Uterus (tissue), 4 donors: ENCODE data around the gene CYFIP1. TPM values are rescaled to one million over a fixed set of nuclear protein-coding genes. Genes with fewer than 3 reads are reported as not detected.

ENCODE experiments used
- DNase-seq, 2 donors: peaks; one replicate each; pipeline ENCODE4 v3.0.0-alpha.2; 2019 to 2020
- H3K27ac ChIP-seq, 2 donors: fragments of 200-600 bp; sonication (generic); 1 replicate in 1 of 2; 2 replicates in 1 of 2; pipeline ENCODE4 v1.5.1; 2016 to 2018
- H3K27me3 ChIP-seq, 2 donors: fragments of 200-600 bp; sonication (generic); one replicate each; pipeline ENCODE4 v1.5.1; 2018 to 2019; ENCODE audit warnings: control low read depth in 1 of 2
- H3K36me3 ChIP-seq, 2 donors: fragments of 200-600 bp; sonication (generic); one replicate each; pipeline ENCODE4 v1.5.1; 2019; ENCODE audit warnings: control low read depth in 1 of 2
- H3K4me1 ChIP-seq, 2 donors: fragments of 200-600 bp; sonication (generic); one replicate each; pipeline ENCODE4 v1.5.1; 2018 to 2019; ENCODE audit warnings: control low read depth in 1 of 2
- H3K4me3 ChIP-seq, 2 donors: fragments of 200-600 bp; sonication (generic); 1 replicate in 1 of 2; 2 replicates in 1 of 2; pipeline ENCODE4 v1.5.1; 2018 to 2019; ENCODE audit warnings: mild to moderate bottlenecking in 1 of 2
- H3K9me3 ChIP-seq, 2 donors: fragments of 200-600 bp; sonication (generic); one replicate each; pipeline ENCODE4 v1.5.1; 2019; ENCODE audit warnings: control low read depth in 1 of 2
- CTCF ChIP-seq, 4 experiments: fragments of 200-600 bp in 2 of 4; fragments of 450-650 bp in 2 of 4; sonication (generic) in 2 of 4; IDR thresholded peaks; one replicate each; pipeline ENCODE4 v1.5.1; 2016 to 2019; ENCODE audit warnings: antibody characterized with exemption in 4 of 4, mild to moderate bottlenecking in 2 of 4, moderate library complexity in 1 of 4
- POLR2A ChIP-seq, 2 donors: fragments of 450-650 bp; IDR thresholded peaks; one replicate each; pipeline ENCODE4 v1.6.1; 2016; ENCODE audit warnings: antibody characterized with exemption in 2 of 2, mild to moderate bottlenecking in 1 of 2, moderate library complexity in 1 of 2
- intact Hi-C: fragments of 100-400 bp; cut with DNase I; formaldehyde crosslinking; loops from one replicate; pipeline ENCODE4 v1.15.1; 2023; ENCODE audit warnings: low total_unique reads
- total RNA-seq, 4 donors: library from RNA; depleted of rRNA in 3 of 4; stranded (reverse); fragments of >200 nt in 3 of 4; gene quantifications; one replicate each; pipeline versions ENCODE4 v1.1.0 to v1.2.4, GENCODE V29; 2014 to 2023
- donor health status: DM: yes; HTN: yes; CAD: no.

CYFIP1 gene
- total RNA-seq, 4 donors from 2014 or later = 61.5 to 145 (median 101) TPM

DNA sequence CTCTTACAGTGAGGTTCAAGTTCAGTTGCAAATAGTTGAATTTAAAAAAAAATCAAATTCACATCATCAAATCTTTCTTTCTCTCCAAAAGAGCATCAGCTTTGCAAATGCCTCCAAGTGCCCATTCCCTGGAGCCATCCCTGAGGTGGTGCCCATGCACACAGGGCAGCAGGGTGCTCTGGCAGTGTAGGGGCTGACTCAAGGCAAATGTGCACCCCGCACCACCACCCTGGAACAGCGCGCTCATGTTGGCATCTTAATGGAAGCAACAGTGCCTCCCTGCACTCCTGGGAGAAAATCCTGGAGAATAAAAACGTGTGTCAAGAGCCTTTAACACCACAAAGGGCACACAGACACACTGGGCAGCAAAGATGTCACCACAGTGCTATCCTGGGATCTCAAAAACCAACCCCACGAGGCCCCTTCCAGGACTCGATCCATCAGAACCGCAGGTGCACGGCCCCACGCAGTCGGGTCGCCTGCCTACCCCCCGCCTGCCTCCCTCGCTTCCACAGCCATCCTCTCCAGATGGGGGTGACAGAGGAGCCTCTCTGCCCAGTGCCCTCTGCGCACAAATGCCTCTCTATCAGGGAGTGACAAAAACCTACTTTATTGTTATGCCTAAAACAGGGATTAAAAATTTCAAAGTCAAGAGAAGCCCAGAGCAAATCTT is 90.9 kb downstream of the CYFIP1 start:
- no peak for DNase-seq
- Histone ChIP-seq H3K4me1 (no peaks in the 10 kb centered on the region), H3K4me3 (no peak overlapping the region), H3K27me3 (no peaks in the 10 kb centered on the region), H3K9me3 (no peaks in the 10 kb centered on the region), H3K36me3 (no peaks in the 10 kb centered on the region), H3K27ac (no peak overlapping the region)
- no peak for TF ChIP-seq CTCF (IDR thresholded peaks at IDR 0.05)
- no peak for TF ChIP-seq POLR2A (IDR thresholded peaks at IDR 0.05)
- intact Hi-C loops = no loop called here

DNA sequence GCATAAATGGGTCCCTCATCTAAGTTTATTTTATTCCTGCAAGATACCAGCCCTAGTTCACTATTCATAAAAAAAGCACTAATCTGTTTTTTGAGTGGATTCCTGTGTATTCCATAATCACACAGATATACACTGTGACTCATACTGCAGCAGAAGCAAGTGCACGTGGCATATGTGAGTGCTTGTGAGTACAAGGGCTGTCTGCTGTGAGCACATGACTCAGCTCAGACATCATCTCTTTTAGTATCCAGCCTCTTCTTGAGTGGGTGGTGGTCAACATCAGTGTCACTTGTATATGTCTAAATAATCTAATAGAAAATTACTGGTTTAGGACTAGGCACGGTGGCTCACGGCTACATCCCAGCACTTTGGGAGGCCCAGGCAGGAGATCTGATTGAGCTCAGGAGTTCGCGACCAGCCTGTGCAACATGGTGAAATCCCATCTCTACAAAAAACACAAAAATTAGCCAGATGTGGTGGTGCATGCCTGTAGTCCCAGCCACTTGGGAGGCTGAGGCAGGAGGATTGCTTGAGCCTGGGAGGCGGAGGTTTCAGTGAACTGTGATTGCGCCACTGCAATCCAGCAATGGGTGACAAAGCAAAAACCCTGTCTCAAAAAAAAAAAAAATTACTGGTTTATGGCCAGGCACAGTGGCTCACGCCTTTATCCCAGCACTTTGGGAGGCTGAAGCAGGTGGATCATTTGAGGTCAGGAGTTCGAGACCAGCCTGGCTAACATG is 91.9 kb downstream of the CYFIP1 start:
- H3K27ac ChIP-seq = no peak overlapping the region
- no peak for TF ChIP-seq POLR2A (IDR thresholded peaks at IDR 0.05)
- no peak for TF ChIP-seq CTCF (IDR thresholded peaks at IDR 0.05)
- H3K27me3 ChIP-seq = no peaks in the 10 kb centered on the region
- H3K4me3 ChIP-seq = no peak overlapping the region
- no peak for DNase-seq
- intact Hi-C loops = no loop called here
- H3K9me3 ChIP-seq = no peaks in the 10 kb centered on the region
- H3K4me1 ChIP-seq = no peaks in the 10 kb centered on the region
- H3K36me3 ChIP-seq = no peaks in the 10 kb centered on the region

- no peak for DNase-seq
- H3K27me3 ChIP-seq = no peaks in the 10 kb centered on the region
- H3K9me3 ChIP-seq = no peaks in the 10 kb centered on the region
- TF ChIP-seq POLR2A (IDR thresholded peaks at IDR 0.05) (no peak), CTCF (IDR thresholded peaks at IDR 0.05) (no peak)
- no peaks in the 10 kb centered on the region for H3K4me1 ChIP-seq
- no peaks in the 10 kb centered on the region for H3K36me3 ChIP-seq
- no peak overlapping the region for H3K27ac ChIP-seq
- intact Hi-C loops = no loop called here
- no peak overlapping the region for H3K4me3 ChIP-seq
Measured at GRCh38 chr15:22887157-22887951, 92.8 kb downstream of the CYFIP1 start.

DNA sequence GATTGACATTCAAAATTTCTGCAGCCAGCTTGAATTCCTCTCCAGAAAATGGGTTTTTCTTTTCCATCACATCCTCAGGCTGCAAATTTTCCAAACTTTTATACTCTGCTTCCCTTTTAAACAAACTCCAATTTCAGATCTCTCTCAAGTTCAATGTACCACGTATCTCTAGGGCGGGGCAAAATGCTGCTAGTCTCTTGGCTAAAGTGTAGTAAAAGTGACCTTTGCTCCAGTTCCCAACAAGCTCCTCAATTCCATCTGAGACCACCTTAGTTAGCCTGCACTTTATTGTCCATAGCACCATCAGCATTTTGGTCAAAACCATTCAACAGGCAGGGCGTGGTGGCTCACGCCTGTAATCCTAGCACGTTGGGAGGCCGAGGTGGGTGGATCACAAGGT is 95.0 kb downstream of the CYFIP1 start:
- H3K4me3 ChIP-seq = no peak overlapping the region
- no peaks in the 10 kb centered on the region for H3K27me3 ChIP-seq
- H3K4me1 ChIP-seq = no peaks in the 10 kb centered on the region
- no peak for DNase-seq
- intact Hi-C loops = no loop called here
- no peaks in the 10 kb centered on the region for H3K36me3 ChIP-seq
- H3K27ac ChIP-seq = no peak overlapping the region
- no peaks in the 10 kb centered on the region for H3K9me3 ChIP-seq
- no peak for TF ChIP-seq CTCF (IDR thresholded peaks at IDR 0.05)
- no peak for TF ChIP-seq POLR2A (IDR thresholded peaks at IDR 0.05)

DNA sequence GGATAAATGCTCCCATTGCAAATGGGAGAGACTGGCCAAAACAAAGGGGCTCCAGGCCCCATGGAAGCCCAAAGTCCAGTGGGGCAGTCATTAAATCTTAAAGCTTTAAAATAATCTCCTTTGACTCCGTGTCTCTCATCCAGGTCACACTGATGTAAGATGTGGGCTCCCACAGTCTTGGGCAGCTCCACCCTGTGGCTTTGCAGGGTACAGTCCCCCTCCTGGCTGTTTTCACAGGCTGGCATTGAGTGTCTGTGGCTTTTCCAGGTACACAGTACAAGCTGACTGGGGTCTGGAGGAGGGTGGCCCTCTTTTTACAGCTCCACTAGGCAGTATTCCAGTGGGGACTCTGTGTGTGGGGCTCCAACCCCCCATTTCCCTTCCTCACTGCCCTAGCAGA is 95.8 kb downstream of the CYFIP1 start:
- no peak for TF ChIP-seq POLR2A (IDR thresholded peaks at IDR 0.05)
- no peak for TF ChIP-seq CTCF (IDR thresholded peaks at IDR 0.05)

More for the DNA sequence above, 95.8 kb downstream of the CYFIP1 start:
- Histone ChIP-seq H3K9me3 (no peaks in the 10 kb centered on the region), H3K4me1 (no peaks in the 10 kb centered on the region), H3K4me3 (no peak overlapping the region), H3K27ac (no peak overlapping the region), H3K36me3 (no peaks in the 10 kb centered on the region), H3K27me3 (no peaks in the 10 kb centered on the region)
- intact Hi-C loops = no loop called here
- no peak for DNase-seq
